ENCODE measurements around the gene FOXP1. TPM values are rescaled to one million over a fixed set of nuclear protein-coding genes. Genes with fewer than 3 reads are reported as not detected.

FOXP1 gene
- total RNA-seq, 1 donor from 2014 or later, result 113 TPM

DNA sequence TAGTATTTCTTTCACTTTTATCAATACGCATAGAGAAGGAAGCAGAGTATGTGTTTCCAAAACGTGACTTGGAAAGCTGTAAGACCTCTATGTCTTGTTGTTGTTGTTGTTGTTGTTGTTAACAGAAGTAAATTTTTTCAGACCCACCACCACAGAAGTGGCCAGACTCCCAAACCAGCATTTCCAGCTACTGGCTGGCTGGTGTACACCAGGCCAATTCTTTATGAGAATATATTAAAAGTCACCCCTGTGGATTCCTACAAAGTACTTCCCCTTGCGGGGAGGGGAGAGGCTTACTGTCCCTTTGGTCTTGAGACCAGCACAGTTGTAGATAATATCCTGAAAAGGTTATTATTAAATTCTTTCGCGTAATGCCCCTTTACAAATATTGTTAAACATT is 1.6 kb upstream of the FOXP1 start:
- Mint-ChIP-seq H3K4me1 (ENCODE audit: unreplicated experiment) (peaks cover 28% of the 10 kb centered on the region), H3K27me3 (peaks cover 3% of the 10 kb centered on the region), H3K9me3 (peaks cover 1% of the 10 kb centered on the region), H3K27ac (peak overlapping the region; percentile 93), H3K36me3 (peaks cover 1% of the 10 kb centered on the region), H3K4me3 (peak overlapping the region; percentile 94)
- TF ChIP-seq, protein P1, sequence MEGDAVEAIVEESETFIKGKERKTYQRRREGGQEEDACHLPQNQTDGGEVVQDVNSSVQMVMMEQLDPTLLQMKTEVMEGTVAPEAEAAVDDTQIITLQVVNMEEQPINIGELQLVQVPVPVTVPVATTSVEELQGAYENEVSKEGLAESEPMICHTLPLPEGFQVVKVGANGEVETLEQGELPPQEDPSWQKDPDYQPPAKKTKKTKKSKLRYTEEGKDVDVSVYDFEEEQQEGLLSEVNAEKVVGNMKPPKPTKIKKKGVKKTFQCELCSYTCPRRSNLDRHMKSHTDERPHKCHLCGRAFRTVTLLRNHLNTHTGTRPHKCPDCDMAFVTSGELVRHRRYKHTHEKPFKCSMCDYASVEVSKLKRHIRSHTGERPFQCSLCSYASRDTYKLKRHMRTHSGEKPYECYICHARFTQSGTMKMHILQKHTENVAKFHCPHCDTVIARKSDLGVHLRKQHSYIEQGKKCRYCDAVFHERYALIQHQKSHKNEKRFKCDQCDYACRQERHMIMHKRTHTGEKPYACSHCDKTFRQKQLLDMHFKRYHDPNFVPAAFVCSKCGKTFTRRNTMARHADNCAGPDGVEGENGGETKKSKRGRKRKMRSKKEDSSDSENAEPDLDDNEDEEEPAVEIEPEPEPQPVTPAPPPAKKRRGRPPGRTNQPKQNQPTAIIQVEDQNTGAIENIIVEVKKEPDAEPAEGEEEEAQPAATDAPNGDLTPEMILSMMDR (conservative IDR thresholded peaks at IDR 0.05), result no peak
- no peak for DNase-seq (ENCODE audit: extremely low spot score, unreplicated experiment)

DNA sequence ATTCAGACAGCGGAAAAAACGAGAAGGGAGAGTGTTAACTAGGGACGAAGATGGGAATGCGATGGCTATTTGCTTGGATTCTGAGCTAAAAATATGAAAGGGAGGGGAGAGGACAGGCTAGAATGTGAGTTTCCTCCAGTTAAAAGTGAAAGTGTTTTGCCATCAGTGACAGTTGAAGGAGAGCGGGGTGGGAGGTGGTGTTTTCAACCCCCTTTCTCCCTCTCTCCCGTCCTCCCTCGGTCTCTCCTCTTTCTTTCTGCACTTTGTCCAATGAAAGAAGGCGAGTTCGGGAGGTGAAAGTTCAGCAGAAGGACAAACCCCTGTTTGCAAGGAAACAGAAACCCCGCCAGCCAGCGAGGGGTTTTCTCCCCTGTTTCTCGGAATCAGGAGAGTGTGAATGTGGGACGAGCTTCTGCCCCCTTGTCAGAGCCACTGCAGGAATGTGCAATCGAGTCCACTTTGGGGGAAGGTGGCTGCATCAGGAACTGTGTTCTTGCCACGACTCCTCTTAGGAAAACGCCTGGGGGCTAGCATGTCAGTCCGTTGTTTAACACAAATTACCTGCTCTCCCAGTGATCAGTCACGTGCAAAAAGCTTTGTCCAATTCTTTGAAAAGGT is 975 bp upstream of the FOXP1 start:
- Mint-ChIP-seq H3K4me1 (ENCODE audit: unreplicated experiment) (peaks cover 35% of the 10 kb centered on the region), H3K4me3 (peak overlapping the region; percentile 94), H3K27ac (peak overlapping the region; percentile 93), H3K36me3 (no peaks in the 10 kb centered on the region), H3K27me3 (peaks cover 3% of the 10 kb centered on the region), H3K9me3 (no peaks in the 10 kb centered on the region)
- TF ChIP-seq, protein P1 (conservative IDR thresholded peaks at IDR 0.05), result no peak
- peak; percentile 78 for DNase-seq (ENCODE audit: extremely low spot score, unreplicated experiment)

- Mint-ChIP-seq H3K9me3 (no peaks in the 10 kb centered on the region), H3K36me3 (no peaks in the 10 kb centered on the region), H3K27ac (peak overlapping the region; percentile 93), H3K4me3 (peak overlapping the region; percentile 89), H3K27me3 (peaks cover 3% of the 10 kb centered on the region), H3K4me1 (ENCODE audit: unreplicated experiment) (peaks cover 45% of the 10 kb centered on the region)
- TF ChIP-seq, protein P1 (conservative IDR thresholded peaks at IDR 0.05), result no peak
- peak; percentile 80 for DNase-seq (ENCODE audit: extremely low spot score, unreplicated experiment)
Observed at GRCh38 chr3:71582612-71583565, 639 bp downstream of the FOXP1 start.

- Mint-ChIP-seq H3K4me1 (ENCODE audit: unreplicated experiment) (peaks cover 53% of the 10 kb centered on the region), H3K27me3 (peaks cover 3% of the 10 kb centered on the region), H3K27ac (peak overlapping the region; percentile 93)
Observed at GRCh38 chr3:71582036-71582611, 1.4 kb downstream of the FOXP1 start.

DNA sequence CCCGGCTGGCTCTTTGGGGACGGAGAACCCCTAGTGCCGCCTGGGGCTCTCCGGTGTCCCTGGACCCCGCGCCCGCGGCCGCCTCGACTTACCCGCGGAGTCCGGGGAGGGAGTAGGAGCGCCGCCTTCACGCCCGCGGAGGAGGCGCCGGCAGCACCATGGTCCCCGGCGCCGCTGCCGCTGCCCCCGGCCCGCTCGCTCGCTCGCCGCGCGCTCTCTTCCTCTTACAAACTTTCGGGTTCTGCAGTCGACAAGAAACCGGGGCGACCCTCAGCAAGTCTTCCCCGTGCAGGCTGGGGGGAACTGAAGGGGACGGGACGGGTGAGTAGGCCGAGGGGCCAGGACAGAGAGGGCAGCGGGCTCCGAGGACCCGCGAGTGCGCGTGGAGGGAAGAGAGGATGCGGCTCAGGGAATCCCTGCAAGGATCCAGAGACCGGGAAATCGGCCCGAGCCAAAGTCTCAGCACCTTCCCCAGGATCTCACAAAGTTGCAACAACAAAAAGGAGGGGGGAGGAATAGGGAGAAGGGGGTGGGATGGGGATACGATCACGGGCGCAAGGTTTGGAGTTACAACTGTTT is 2.0 kb downstream of the FOXP1 start:
- Mint-ChIP-seq H3K27ac (peak overlapping the region; percentile 93), H3K9me3 (no peaks in the 10 kb centered on the region), H3K4me3 (peak overlapping the region; percentile 89), H3K36me3 (peaks cover 3% of the 10 kb centered on the region), H3K27me3 (peaks cover 3% of the 10 kb centered on the region), H3K4me1 (ENCODE audit: unreplicated experiment) (peaks cover 54% of the 10 kb centered on the region)
- TF ChIP-seq, protein P1 (conservative IDR thresholded peaks at IDR 0.05), result no peak
- peak; percentile 72 for DNase-seq (ENCODE audit: extremely low spot score, unreplicated experiment)

More at GRCh38 chr3:71582036-71582611, 1.4 kb downstream of the FOXP1 start:
- H3K9me3 Mint-ChIP-seq, result no peaks in the 10 kb centered on the region
- TF ChIP-seq, protein P1 (conservative IDR thresholded peaks at IDR 0.05), result no peak
- H3K4me3 Mint-ChIP-seq, result peak overlapping the region; percentile 89
- H3K36me3 Mint-ChIP-seq, result peaks cover 2% of the 10 kb centered on the region
- DNase-seq (ENCODE audit: extremely low spot score, unreplicated experiment), result peak; percentile 72

Data from type B pancreatic cell (in vitro differentiated cells).